Neural crest cell (in vitro differentiated cells): ENCODE measurements around the gene COL18A1. TPM values are rescaled to one million over a fixed set of nuclear protein-coding genes. Genes with fewer than 3 reads are reported as not detected.
"Not testable (repeated sequence)": the region's sequence is repeated elsewhere in the genome, so short reads cannot be mapped to it uniquely, and the experiment has no call there.

Experiments used
- DNase-seq: peaks from one replicate; pipeline ENCODE4 v3.0.0; 2021; ENCODE audit warnings: low read depth, mixed read lengths, low spot score
- H3K27ac Mint-ChIP-seq: one replicate; pipeline ENCODE4 v1.8.0; 2021; ENCODE audit warnings: mild to moderate bottlenecking, mixed read lengths; ENCODE audit not compliant: unreplicated experiment
- H3K27me3 Mint-ChIP-seq: 2 replicates; pipeline ENCODE4 v1.8.0; 2021; ENCODE audit warnings: low read depth, mild to moderate bottlenecking, mixed read lengths
- H3K36me3 Mint-ChIP-seq: 2 replicates; pipeline ENCODE4 v1.8.0; 2021; ENCODE audit warnings: low read depth, mild to moderate bottlenecking, mixed read lengths
- H3K4me1 Mint-ChIP-seq: 2 replicates; pipeline ENCODE4 v1.8.0; 2021; ENCODE audit warnings: mixed read lengths
- H3K4me3 Mint-ChIP-seq: one replicate; pipeline ENCODE4 v1.8.0; 2021; ENCODE audit warnings: mild to moderate bottlenecking, mixed read lengths
- H3K9me3 Mint-ChIP-seq: 2 replicates; pipeline ENCODE4 v1.8.0; 2021; ENCODE audit warnings: mixed read lengths
- total RNA-seq: library from RNA; stranded (reverse); gene quantifications from 2 replicates; pipeline ENCODE4 v1.2.1, GENCODE V29; 2021
- TF ChIP-seq, protein P1 (sequence below): fragments of 200-600 bp; sonication (generic); conservative IDR thresholded peaks from 2 replicates; pipeline ENCODE4 v1.5.0; 2021; ENCODE audit warnings: antibody characterized with exemption, mild to moderate bottlenecking

The COL18A1 gene
- total RNA-seq, 1 donor from 2014 or later, result 19.2 TPM

DNA sequence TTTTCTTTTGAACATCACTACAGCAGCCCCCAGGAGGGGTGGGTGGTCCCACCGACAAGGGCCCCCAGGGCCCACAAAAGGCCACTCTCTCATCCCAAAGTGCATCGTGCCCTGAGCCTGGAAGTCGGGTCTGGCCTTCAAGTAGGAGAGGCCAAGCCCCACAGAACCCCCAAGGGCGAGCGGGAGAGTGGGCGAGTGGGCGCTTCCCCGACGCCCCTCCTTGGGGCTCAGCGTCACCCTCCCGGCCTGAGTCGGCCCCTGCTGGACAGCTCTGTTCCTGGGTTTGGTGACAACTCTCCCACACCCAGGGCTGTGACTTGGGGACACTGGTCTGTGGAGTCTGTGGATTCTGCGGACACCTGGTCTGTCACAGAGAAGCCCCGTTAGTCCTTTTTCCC, 42.2 kb upstream of the COL18A1 start:
- peaks cover 37% of the 10 kb centered on the region for H3K27me3 Mint-ChIP-seq
- no peaks in the 10 kb centered on the region for H3K36me3 Mint-ChIP-seq
- H3K4me1 Mint-ChIP-seq, result peaks cover 30% of the 10 kb centered on the region
- H3K27ac Mint-ChIP-seq, result no peak overlapping the region
- TF ChIP-seq, protein P1, sequence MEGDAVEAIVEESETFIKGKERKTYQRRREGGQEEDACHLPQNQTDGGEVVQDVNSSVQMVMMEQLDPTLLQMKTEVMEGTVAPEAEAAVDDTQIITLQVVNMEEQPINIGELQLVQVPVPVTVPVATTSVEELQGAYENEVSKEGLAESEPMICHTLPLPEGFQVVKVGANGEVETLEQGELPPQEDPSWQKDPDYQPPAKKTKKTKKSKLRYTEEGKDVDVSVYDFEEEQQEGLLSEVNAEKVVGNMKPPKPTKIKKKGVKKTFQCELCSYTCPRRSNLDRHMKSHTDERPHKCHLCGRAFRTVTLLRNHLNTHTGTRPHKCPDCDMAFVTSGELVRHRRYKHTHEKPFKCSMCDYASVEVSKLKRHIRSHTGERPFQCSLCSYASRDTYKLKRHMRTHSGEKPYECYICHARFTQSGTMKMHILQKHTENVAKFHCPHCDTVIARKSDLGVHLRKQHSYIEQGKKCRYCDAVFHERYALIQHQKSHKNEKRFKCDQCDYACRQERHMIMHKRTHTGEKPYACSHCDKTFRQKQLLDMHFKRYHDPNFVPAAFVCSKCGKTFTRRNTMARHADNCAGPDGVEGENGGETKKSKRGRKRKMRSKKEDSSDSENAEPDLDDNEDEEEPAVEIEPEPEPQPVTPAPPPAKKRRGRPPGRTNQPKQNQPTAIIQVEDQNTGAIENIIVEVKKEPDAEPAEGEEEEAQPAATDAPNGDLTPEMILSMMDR, result no peak
- H3K4me3 Mint-ChIP-seq, result no peak overlapping the region
- DNase-seq, result no peak
- H3K9me3 Mint-ChIP-seq, result no peaks in the 10 kb centered on the region

DNA sequence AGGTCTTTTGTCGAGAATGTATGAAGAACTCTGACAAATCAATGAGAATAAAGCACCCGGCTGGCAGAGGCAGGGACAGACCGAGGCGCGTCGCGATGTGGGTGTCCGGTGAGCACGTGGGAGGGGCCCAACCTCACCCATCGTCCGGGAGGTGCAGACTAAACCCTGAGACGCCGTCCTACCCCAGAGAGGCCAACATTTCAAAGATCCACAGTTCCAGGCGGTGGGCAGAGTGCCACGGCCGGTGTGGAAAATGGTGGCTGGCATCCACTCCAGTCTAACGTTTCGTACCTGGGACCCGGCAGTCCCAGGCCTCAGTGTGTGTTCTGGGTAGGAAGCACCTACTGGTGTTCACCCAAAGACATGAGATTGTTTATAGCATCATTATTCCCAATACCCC, 41.7 kb upstream of the COL18A1 start:
- Mint-ChIP-seq H3K4me1 (peaks cover 27% of the 10 kb centered on the region), H3K27me3 (peaks cover 38% of the 10 kb centered on the region)
- DNase-seq, H3K9me3 Mint-ChIP-seq, H3K4me3 Mint-ChIP-seq, H3K36me3 Mint-ChIP-seq, H3K27ac Mint-ChIP-seq: not testable (repeated sequence)

DNA sequence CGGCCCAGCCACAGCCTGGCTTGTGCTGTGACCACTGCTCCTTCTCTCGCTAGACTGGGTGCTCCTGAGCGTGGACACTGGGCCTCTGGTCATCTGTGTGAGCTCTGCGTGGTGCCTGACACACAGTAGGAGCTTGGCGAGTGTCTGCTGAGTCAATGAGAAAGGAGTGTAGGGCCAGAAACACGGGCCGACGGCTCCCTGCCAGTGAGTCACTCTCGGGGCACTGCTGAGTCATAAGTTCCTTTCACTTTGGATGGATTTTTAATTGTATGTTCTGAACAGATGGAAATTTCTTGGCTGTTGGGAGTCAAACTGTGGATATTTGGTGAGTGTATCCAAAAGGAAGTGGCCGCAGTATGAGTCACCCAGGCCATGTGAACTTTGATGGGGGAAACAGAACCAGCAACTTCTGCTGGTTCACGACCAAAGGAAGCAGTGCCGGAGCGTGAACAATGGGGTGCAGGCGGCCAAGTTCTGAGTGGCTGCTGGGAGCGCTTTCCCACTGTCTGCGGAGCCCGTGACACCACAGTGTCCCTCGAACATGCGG, 41.0 kb upstream of the COL18A1 start:
- peak overlapping the region; percentile 92 for H3K27ac Mint-ChIP-seq
- H3K9me3 Mint-ChIP-seq, result no peaks in the 10 kb centered on the region
- H3K36me3 Mint-ChIP-seq, result no peaks in the 10 kb centered on the region
- H3K4me3 Mint-ChIP-seq, result no peak overlapping the region
- TF ChIP-seq, protein P1, result no peak
- DNase-seq, result no peak
- peaks cover 25% of the 10 kb centered on the region for H3K4me1 Mint-ChIP-seq
- peaks cover 38% of the 10 kb centered on the region for H3K27me3 Mint-ChIP-seq

DNA sequence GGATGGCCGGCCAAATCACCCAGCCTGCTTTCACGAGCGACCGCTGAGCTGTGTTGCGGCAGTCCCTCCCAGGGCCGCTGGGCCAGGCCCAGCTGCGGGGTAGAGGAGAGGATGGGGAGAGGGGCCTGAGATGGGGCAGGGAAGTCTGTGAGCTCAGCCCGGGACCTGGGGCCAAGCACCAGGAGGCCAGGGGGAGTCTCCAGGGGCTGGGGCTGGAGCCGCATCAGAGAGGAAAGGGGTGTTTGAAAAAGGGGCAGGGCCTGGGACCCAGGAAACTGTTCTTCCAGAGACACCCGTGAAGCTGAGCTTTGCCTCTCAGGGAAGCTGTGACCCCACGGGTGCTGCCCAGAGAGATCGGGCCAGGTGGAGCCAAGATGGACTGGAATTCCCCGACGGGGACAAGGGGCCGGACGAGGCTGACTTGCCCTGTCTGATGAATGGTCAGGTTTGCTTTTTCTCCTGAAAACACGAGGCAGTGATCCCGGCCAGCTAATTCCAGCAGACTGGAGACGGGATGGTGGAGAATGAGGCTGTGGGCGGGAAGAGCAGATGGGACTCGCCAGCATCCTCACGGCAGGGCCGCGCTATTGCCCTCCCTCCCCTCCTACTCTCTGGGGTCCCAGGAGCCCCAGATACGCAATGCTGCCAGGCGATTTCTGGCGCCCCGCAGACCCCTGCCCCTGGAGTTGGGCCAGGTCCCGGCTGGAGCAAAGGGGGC, 40.3 kb upstream of the COL18A1 start:
- H3K9me3 Mint-ChIP-seq, result no peaks in the 10 kb centered on the region
- peaks cover 21% of the 10 kb centered on the region for H3K4me1 Mint-ChIP-seq
- no peak overlapping the region for H3K4me3 Mint-ChIP-seq
- H3K36me3 Mint-ChIP-seq, result no peaks in the 10 kb centered on the region
- DNase-seq, result no peak
- TF ChIP-seq, protein P1, result no peak
- peaks cover 38% of the 10 kb centered on the region for H3K27me3 Mint-ChIP-seq
- peak overlapping the region; percentile 92 for H3K27ac Mint-ChIP-seq

DNA sequence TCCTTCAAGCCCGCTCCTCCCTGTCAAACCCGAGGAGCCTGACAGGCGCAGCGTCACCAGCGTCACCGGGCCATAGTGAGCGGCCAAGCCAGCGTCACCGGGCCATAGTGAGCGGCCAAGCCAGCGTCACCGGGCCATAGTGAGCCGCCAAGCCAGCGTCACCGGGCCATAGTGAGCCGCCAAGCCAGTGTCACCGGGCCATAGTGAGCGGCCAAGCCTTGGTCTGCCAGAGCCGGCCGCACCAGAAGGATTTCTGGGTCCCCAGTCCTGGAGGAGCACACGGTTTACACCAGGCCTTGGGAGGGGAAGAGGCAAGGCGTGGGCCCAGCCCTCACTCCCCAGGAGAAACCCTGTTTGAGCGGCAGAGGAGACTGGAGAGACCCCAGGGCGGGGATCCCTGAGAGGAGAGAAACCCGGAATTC, 39.8 kb upstream of the COL18A1 start:
- no peak overlapping the region for H3K4me3 Mint-ChIP-seq
- H3K9me3 Mint-ChIP-seq, result no peaks in the 10 kb centered on the region
- H3K27ac Mint-ChIP-seq, result no peak overlapping the region
- TF ChIP-seq, protein P1, result no peak
- H3K4me1 Mint-ChIP-seq, result peaks cover 15% of the 10 kb centered on the region
- peaks cover 36% of the 10 kb centered on the region for H3K27me3 Mint-ChIP-seq
- no peaks in the 10 kb centered on the region for H3K36me3 Mint-ChIP-seq
- DNase-seq, result no peak

DNA sequence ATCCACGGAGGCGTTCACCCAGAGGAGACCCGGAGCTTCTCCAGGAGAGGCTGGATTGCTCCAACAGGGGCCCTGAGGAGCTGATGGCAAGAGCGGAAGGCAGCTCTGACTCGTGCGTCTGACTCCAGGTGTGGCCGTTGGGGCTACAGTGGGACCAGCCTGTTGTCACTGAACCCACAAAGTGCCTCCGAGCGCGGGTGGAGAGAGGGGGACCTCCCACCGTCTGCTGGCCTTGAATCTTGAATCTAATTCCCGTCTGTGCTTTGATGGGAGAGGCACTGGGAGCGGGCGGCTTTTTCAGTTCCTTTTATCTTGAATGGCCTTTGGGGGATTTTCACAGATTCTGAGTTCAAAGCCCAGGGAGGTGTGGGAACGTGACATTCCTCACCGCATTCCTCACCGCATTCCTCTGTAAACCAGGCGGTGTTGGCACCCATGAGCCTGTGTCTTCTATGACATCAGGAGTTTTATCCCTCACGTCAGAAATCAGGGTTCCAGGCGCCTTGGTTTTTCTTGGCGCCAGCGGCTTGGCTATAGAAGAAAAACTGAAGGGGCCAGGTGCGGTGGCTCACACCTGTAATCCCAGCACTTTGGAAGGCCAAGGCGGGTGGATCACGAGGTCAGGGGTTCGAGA, 39.2 kb upstream of the COL18A1 start:
- no peak for DNase-seq
- Mint-ChIP-seq H3K27ac (no peak overlapping the region), H3K4me3 (no peak overlapping the region), H3K9me3 (no peaks in the 10 kb centered on the region), H3K27me3 (peaks cover 33% of the 10 kb centered on the region), H3K36me3 (no peaks in the 10 kb centered on the region), H3K4me1 (peaks cover 15% of the 10 kb centered on the region)
- TF ChIP-seq, protein P1, result no peak
